ENCODE data around the gene C19orf12.

The C19orf12 gene

GRCh38 chr19:29714953-29715700 lies at the start of gene C19orf12:
TSS of gene C19orf12 (minus strand) at chr19:29715261. CDS start at chr19:29708413, 6,848 bp downstream.
- DNase-seq: peak; percentile 44 to 73 (median 72)

- DNase-seq: no peak
These were observed 49.3 kb upstream of the C19orf12 start for GRCh38 chr19:29764361-29764760.

- DNase-seq: no peak
These were observed 48.1 kb upstream of the C19orf12 start for GRCh38 chr19:29763196-29763595.

DNA sequence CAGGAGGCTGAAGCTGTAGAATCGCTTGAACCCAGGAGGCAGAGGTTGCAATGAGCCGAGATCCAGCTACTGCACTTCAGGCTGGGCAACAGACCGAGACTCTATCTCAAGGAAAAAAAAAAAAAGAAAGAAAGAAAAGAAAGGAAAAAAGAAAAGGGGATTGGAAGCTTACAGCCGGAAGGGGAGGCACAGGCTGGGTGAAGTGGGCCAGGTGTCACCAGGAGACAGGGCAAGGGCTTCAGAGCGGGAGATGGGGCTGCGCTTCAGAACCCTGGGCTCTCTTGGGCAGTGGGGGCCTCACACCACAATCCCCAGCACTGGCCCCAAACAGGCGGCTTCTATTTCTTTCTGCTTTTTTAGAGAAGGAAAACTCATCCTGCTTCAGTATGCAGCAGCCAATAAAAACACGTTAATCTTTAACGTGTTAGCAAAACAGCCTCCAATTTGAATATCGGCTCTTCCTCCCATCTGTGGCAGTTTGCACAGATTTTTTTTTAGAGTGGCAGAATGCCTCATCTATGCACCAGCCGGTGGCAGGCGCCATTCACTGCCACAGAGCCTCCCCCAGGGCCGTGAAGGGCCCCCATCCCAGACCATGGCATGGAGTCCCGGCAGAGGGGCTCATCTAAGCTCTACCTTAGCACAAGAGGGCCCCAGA lies 46.6 kb upstream of the C19orf12 start:
- no peak for DNase-seq

DNA sequence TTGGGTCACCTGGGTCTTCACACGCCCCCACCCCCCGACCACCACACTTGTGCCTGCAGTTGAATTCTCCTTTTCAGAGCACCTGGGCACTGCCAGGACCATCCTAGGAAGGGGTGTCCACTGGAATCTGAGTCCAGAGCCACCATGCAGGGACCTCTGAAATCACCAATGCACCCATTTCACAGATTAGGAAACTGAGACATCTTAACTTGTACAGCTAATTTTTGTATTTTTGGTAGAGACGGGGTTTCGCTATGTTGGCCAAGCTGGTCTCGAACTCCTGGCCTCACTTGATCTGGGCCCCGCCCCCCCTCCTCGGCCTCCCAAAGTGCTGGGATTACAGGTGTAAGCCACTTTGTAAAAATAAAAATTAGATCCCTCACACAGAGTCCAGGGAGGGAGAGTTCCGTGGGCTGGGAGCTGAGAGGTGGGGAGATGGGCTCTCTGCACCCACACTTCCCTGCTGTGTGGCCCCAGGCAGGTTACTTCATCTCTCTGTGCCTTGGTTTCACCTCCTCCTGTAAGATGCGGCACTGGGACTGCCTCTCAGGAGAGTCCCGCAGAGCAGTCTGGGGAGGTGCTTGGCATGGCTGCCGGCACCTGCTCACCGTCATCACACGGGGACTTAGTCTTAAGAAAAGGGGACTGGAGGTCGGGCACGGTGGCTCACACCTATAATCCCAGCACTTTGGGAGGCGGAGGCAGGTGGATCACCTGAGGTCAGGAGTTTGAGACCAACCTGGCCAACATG lies 45.9 kb upstream of the C19orf12 start:
- no peak for DNase-seq

- DNase-seq: no peak
These were observed 44.3 kb upstream of the C19orf12 start for GRCh38 chr19:29759359-29759758.

- DNase-seq: no peak
These were observed 43.8 kb upstream of the C19orf12 start for GRCh38 chr19:29758863-29759262.

DNA sequence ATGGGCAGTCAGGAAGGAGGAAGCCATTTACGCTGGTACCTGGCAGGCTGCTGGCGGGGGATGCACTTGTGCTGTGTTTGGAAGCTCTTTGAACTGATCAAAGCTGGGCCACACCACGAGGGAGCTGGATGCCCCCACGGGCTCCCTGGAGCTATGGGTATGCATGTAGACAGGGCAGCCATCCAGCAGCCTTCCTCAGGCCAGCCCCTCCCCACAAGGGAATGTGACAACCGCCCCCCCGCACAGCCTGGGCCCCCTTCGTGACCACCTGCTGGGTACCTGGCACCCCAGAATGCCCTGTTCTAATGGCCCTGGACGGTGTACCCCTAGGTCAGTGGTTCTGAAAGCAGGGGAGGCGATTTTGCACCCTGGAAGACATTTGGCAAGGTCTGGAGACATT lies 42.5 kb upstream of the C19orf12 start:
- no peak for DNase-seq

DNA sequence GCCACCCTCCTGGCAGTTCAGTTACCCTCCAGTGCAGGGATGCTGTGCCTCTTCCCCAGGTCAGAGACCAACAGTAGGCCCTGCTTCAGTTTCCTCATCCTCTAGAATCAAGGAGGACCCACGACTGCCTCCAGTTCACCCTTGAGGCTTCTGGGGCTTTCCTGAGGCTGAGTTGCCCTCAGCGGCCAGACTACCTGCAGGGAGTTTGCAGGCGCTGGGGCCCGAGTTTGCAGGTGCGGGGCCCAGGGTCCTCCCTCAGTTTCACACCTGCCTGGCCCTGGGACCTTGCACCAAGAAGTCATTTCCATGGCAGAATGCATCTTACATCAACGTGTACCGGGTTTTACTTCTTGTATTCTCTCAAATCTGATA lies 38.9 kb upstream of the C19orf12 start:
- DNase-seq: no peak

DNA sequence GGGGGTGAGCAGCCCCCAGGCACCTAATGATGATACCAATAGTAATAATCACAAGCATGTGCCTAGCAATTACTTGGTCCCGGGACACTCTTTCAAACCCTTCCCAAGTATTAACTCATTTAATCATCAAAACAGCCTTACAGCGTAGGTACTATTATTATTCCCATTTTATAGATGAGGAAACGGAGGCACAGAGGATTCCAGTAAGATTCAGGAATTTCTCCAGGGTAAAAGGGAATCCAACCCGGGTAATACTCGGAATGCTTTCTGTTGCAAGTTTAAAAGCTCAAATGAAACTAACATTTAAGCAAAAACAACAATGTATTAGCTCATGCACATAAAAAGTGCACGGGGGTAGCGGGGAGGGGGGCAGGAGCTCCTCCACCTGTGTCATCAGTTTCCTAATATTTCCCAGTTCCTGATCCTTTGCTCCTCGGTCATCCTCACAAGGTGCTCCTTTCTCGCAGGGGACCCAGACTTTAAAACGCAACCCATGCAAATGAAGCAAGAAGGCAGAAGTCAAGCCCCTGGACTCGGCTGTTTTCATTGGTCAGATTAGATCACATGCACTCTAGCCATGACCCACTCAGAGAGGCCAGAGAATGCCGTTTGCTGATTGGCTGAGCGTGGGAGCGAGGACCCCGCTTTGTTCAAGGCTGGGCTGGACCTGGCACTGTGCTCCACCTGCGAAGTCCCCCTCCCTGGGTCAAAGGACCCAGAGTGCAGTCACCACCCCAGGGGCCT lies 38.3 kb upstream of the C19orf12 start:
- DNase-seq: no peak

- no peak for DNase-seq
These were observed 37.5 kb upstream of the C19orf12 start for GRCh38 chr19:29752450-29753025.

GRCh38 chr19:29751932-29752331 lies 36.9 kb upstream of the C19orf12 start:
- no peak for DNase-seq

DNA sequence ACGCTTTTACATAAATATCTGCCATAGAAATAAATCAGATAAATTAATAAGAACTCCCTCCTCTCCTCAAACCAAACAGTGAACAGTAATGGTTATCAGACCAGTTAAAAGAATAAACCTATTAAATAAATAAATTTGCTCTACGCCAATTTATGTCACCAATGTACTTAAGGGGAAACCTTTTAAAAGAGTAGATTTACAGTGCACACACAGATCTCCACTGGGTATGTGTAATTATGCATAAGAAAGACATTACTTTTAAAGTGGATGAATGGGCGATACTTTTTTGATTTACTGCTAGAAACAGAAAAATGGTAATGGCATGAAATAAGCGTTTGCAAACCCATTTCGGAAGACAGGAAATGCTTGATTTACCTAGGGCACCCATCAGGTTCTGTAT lies 34.9 kb upstream of the C19orf12 start:
- DNase-seq: no peak

DNA sequence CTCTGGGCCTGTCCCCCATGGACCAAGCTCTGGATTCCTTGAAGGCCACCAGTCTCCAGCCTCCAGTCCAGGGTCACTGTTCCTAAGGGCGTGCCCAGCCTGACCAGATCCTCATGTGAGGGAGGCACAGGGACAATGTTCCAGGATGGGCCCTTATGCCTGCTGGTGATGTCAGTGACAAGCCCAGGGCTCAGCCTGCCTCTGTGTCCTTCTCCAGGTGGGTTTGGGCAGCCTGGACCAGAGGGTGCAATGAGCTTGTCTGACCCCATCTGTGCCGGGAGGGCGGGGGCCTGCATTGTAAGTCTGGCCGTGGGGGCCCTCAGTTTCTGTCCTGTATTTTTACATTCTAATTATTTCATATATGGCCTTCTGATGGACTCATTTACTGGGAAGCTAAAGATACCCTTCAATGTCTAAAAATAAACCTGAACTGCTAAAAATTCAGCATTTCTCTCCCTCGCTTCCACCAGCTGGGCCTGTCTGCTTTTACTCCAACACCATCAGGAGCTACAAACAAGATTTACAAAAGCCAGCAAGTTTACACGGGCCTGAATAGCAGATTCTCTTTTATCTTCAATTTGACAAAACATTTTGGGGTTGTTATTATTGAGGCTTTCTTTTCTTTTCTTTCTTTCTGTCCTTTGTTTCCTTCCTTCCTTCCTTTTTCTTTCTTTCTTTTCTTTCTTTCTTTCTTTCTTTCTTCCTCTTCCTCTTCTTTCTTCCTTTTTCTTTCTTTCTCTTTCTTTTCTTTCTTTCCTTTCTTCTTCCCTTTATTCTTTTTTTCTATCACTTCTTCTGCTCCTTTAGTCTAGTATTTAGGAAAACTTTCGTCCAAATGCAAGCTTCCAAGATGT lies 34.2 kb upstream of the C19orf12 start:
- no peak for DNase-seq

- no peak for DNase-seq
These were observed 30.2 kb upstream of the C19orf12 start for GRCh38 chr19:29745253-29745652.

GRCh38 chr19:29743681-29744080 lies 28.6 kb upstream of the C19orf12 start:
- DNase-seq: no peak

DNA sequence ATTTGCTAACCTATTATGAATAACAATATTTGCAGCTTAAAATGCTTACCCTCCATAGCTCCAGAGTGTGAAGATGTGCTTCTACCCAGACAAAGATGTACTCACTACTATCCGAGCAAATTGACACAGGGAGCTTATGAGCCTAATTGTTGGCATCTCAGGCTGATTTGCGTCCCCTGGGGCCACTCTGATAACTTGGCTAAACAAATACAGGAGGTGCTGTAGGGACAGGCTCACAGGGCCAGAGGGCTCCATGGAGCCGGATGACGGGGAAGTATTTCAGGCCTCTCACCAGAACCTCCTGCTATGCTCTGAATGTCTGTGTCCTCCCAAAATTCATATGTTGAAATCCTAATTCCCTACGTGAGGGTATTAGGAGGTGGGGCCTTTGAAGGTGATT lies 26.7 kb upstream of the C19orf12 start:
- peak in 1 of 3 experiments; percentile 47 for DNase-seq

DNA sequence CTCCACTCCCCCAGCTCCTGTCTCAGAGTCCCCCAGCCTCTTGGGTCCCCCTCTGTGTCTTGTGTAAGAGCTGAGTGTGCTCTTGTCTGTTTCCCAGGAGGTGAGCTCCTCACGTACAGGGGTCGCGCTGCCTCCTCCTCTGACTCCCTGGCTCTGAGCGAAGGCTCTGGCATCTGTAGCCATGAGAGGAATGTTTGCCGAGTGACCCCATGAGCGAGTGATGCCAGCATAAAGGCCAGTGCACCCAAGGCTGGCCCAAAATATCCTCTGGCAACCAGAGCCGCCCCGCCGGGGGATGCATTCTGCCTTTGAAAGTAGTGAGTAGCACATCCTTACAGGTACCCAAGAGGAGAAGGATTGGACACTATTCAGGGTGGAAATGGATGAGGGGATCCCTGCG lies 26.2 kb upstream of the C19orf12 start:
- DNase-seq: no peak

GRCh38 chr19:29737461-29738000 lies 22.5 kb upstream of the C19orf12 start:
- no peak for DNase-seq

DNA sequence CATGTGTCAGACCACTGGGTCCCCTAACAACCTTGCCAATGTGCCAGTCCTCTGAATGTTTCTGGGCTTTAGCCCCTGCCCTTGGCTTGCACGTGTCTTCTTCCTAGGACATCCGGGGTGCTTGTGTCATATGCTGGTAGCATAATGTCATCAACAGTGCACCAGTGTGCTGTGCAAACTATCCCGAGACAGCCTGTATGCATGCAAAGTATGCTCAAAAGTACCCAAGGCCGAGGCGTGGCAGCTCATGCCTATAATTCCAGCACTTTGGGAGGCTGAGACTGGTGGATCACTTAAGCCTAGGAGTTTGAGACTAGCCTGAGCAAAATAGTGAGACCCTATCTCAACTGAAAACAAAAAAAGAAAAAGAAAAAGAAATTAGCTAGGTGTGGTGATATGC lies 20.8 kb upstream of the C19orf12 start:
- DNase-seq: no peak

- DNase-seq: no peak
These were observed 16.3 kb upstream of the C19orf12 start for GRCh38 chr19:29731331-29731850.
